Measurements from ENCODE around the gene RNF115. TPM values are rescaled to one million over a fixed set of nuclear protein-coding genes. Genes with fewer than 3 reads are reported as not detected.

RNF115 gene
- total RNA-seq, 1 experiment from 2014 or later, result 11.0 TPM

GRCh38 chr1:145751491-145752037, 72.3 kb downstream of the RNF115 start:
- peaks cover 8 to 21% (median 16%) of the 10 kb centered on the region in 3 experiments; a peak in 6 of 7 replicates for H3K36me3 Mint-ChIP-seq (ENCODE audit: insufficient read depth in 1 of 3, low read depth in 3 of 3)
- Histone ChIP-seq H3K4me2 (ENCODE audit: insufficient read depth, insufficient read length, low read length) (no peak overlapping the region), H3K56ac (ENCODE audit: insufficient read length, low read depth, low read length) (no peak overlapping the region), H3T11ph (ENCODE audit: low read length) (no peak overlapping the region), H3K9ac (ENCODE audit: extremely low read depth, insufficient read length, low read length) (no peak overlapping the region), H2BK15ac (ENCODE audit: low read depth, low read length) (no peak overlapping the region), H3K9me3 (ENCODE audit: control insufficient read depth, low read depth, low read length) (no peaks in the 10 kb centered on the region), H3K18ac (ENCODE audit: insufficient read length, low read depth, low read length) (no peak overlapping the region), H2AK5ac (ENCODE audit: insufficient read length, low read length) (no peak overlapping the region), H3K23me2 (ENCODE audit: insufficient read length, low read depth, low read length, poor library complexity, severe bottlenecking) (no peaks in the 10 kb centered on the region), H2AFZ (ENCODE audit: low read length) (no peak overlapping the region), H3K79me2 (ENCODE audit: insufficient read depth, low read length) (no peaks in the 10 kb centered on the region), H4K5ac (ENCODE audit: insufficient read length, low read depth, low read length) (no peak overlapping the region), H4K20me1 (ENCODE audit: control insufficient read depth, insufficient read depth, insufficient read length) (no peaks in the 10 kb centered on the region), H3K79me1 (ENCODE audit: insufficient read depth, low read depth, low read length, poor library complexity, severe bottlenecking) (no peaks in the 10 kb centered on the region), H2BK20ac (ENCODE audit: low read depth, low read length, poor library complexity, severe bottlenecking) (no peak overlapping the region), H3K27ac (ENCODE audit: insufficient read length, low read depth, low read length) (no peak overlapping the region), H2BK120ac (ENCODE audit: low read depth, low read length, poor library complexity, severe bottlenecking) (no peak overlapping the region), H4K8ac (replicated peaks; ENCODE audit: insufficient read length, low read depth, low read length) (no peak overlapping the region), H3K4ac (ENCODE audit: low read depth, low read length) (no peak overlapping the region), H2BK12ac (ENCODE audit: insufficient read length, low read depth, low read length) (no peak overlapping the region), H2BK5ac (ENCODE audit: insufficient read length, low read length) (no peak overlapping the region), H3K23ac (ENCODE audit: insufficient read length, low read depth, low read length) (no peak overlapping the region), H3K14ac (ENCODE audit: insufficient read depth, low read length) (no peak overlapping the region), H4K91ac (ENCODE audit: insufficient read length, low read depth, low read length) (no peak overlapping the region), H3K27me3 (ENCODE audit: insufficient read depth, low read length) (no peaks in the 10 kb centered on the region), H3K4me1 (ENCODE audit: insufficient read depth, low read length) (no peaks in the 10 kb centered on the region)
- no peaks in the 10 kb centered on the region for H3K9me3 Mint-ChIP-seq
- H3K27me3 Mint-ChIP-seq (ENCODE audit: low read depth), result no peaks in the 10 kb centered on the region
- H3K4me1 Mint-ChIP-seq, result no peaks in the 10 kb centered on the region
- H3K4me3 Mint-ChIP-seq, result no peak overlapping the region
- WGBS (ENCODE audit: extremely low coverage, insufficient read length, low lambda C conversion rate), result no CpG with 5 or more reads among the region's 5 CpGs
- TF ChIP-seq, protein P1, sequence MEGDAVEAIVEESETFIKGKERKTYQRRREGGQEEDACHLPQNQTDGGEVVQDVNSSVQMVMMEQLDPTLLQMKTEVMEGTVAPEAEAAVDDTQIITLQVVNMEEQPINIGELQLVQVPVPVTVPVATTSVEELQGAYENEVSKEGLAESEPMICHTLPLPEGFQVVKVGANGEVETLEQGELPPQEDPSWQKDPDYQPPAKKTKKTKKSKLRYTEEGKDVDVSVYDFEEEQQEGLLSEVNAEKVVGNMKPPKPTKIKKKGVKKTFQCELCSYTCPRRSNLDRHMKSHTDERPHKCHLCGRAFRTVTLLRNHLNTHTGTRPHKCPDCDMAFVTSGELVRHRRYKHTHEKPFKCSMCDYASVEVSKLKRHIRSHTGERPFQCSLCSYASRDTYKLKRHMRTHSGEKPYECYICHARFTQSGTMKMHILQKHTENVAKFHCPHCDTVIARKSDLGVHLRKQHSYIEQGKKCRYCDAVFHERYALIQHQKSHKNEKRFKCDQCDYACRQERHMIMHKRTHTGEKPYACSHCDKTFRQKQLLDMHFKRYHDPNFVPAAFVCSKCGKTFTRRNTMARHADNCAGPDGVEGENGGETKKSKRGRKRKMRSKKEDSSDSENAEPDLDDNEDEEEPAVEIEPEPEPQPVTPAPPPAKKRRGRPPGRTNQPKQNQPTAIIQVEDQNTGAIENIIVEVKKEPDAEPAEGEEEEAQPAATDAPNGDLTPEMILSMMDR (conservative IDR thresholded peaks at IDR 0.05), result no peak
- no peak for DNase-seq
- H3K27ac Mint-ChIP-seq, result no peak overlapping the region; a peak in 1 of 7 replicates
